Lung (tissue), 12 donors: Measurements from ENCODE around the gene CYRIA. TPM values are rescaled to one million over a fixed set of nuclear protein-coding genes. Genes with fewer than 3 reads are reported as not detected.

Source experiments
- ATAC-seq: fragments of 200-7000 bp; cut with Tn5 transposase; one replicate; pipeline ENCODE4 v1.9.1; 2020; ENCODE audit warnings: moderate number of reproducible peaks; ENCODE audit not compliant: insufficient read depth, low FRiP score
- DNase-seq, 3 donors: peaks; one replicate each; pipeline ENCODE4 v3.0.0-alpha.2; 2013 to 2017
- H3K27ac ChIP-seq, 2 donors: one replicate each; pipeline ENCODE4 v1.5.1; 2013; ENCODE audit warnings: mild to moderate bottlenecking in 2 of 2, moderate library complexity in 2 of 2, control low read depth in 1 of 2, inconsistent platforms in 1 of 2, low read depth in 1 of 2, low read length in 1 of 2
- H3K27me3 ChIP-seq, 3 donors: one replicate each; pipeline ENCODE4 v1.5.1; 2013; ENCODE audit warnings: low read length in 2 of 3; ENCODE audit not compliant: control insufficient read depth in 3 of 3, insufficient read depth in 3 of 3
- H3K36me3 ChIP-seq, 4 donors: one replicate each; pipeline ENCODE4 v1.5.1; 2013; ENCODE audit warnings: low read length in 4 of 4, mild to moderate bottlenecking in 1 of 4, moderate library complexity in 1 of 4; ENCODE audit not compliant: control insufficient read depth in 4 of 4, insufficient read depth in 4 of 4
- H3K4me1 ChIP-seq, 5 donors: one replicate each; pipeline ENCODE4 v1.5.1; 2013; ENCODE audit warnings: low read length in 5 of 5, mild to moderate bottlenecking in 2 of 5, moderate library complexity in 1 of 5; ENCODE audit not compliant: control insufficient read depth in 5 of 5, insufficient read depth in 5 of 5
- H3K4me3 ChIP-seq: one replicate; pipeline ENCODE4 v1.5.1; 2013; ENCODE audit warnings: mild to moderate bottlenecking, control low read depth, moderate library complexity
- H3K9ac ChIP-seq, 2 donors: one replicate each; pipeline ENCODE4 v1.5.1; 2013; ENCODE audit warnings: low read length in 2 of 2, control low read depth in 1 of 2; ENCODE audit not compliant: insufficient read depth in 1 of 2
- H3K9me3 ChIP-seq, 4 donors: one replicate each; pipeline ENCODE4 v1.5.1; 2013; ENCODE audit warnings: low read length in 3 of 4, mild to moderate bottlenecking in 1 of 4, moderate library complexity in 1 of 4; ENCODE audit not compliant: control insufficient read depth in 4 of 4, insufficient read depth in 3 of 4
- CTCF ChIP-seq: IDR thresholded peaks from 2 replicates; pipeline ENCODE4 v1.5.1; 2012; ENCODE audit warnings: mild to moderate bottlenecking; ENCODE audit errors: control extremely low read depth, extremely low read depth
- WGBS, 2 donors: extraction: QIAGEN DNeasy Blood & Tissue Kit; methylation state at CpG; one replicate each; pipeline ENCODE4 v1.1.7; 2013; 5-methylcytosine and 5-hydroxymethylcytosine counted together
- polyA plus RNA-seq, 2 donors: library from polyadenylated mRNA; stranded (reverse); fragments of 200-250 nt; gene quantifications; one replicate each; pipeline ENCODE4 v1.2.1, GENCODE V29; 2013
- total RNA-seq, 2 donors: library from RNA; depleted of rRNA in 1 of 2; stranded (reverse); fragments of >200 nt in 1 of 2; gene quantifications; one replicate each; pipeline ENCODE4 v1.2.1, GENCODE V29; 2014 to 2021
- donor health status: control.
- donor health status: control.
- donor health status: Bipolar disorder and iron deficiency.
- donor health status: healthy.
- donor health status: DM: yes; HTN: yes; CAD: no.

Gene CYRIA
- total and polyA plus RNA-seq, 4 donors, result 4.3 to 23.6 (median 16.6) TPM

- H3K9ac ChIP-seq, result no peak overlapping the region
- TF ChIP-seq CTCF, result no peak
- no peak for DNase-seq
- H3K4me1 ChIP-seq, result peaks cover 9 to 44% (median 20%) of the 10 kb centered on the region in 5 donors
- H3K4me3 ChIP-seq, result no peak overlapping the region
- H3K36me3 ChIP-seq, result no peaks in the 10 kb centered on the region
- no peaks in the 10 kb centered on the region for H3K27me3 ChIP-seq
- ATAC-seq, result no peak
- peak overlapping the region in 1 of 2 donors; percentile 41 for H3K27ac ChIP-seq
- H3K9me3 ChIP-seq, result no peaks in the 10 kb centered on the region
- 86 to 92% methylated on average over 4 of the region's 4 CpGs for WGBS, 2 donors
Measured at GRCh38 chr2:16655905-16656642, 9.6 kb downstream of the CYRIA start.

GRCh38 chr2:16655445-16655837 lies 10.2 kb downstream of the CYRIA start:
- H3K9me3 ChIP-seq, result no peaks in the 10 kb centered on the region
- 63 to 78% methylated on average over 6 of the region's 6 CpGs for WGBS, 2 donors
- H3K9ac ChIP-seq, result no peak overlapping the region
- H3K27ac ChIP-seq, result peak overlapping the region in 1 of 2 donors; percentile 35
- no peak overlapping the region for H3K4me3 ChIP-seq
- peaks cover 11 to 49% (median 23%) of the 10 kb centered on the region in 5 donors for H3K4me1 ChIP-seq
- no peak for TF ChIP-seq CTCF
- no peak for DNase-seq
- H3K27me3 ChIP-seq, result no peaks in the 10 kb centered on the region
- no peak for ATAC-seq
- H3K36me3 ChIP-seq, result no peaks in the 10 kb centered on the region

- H3K4me1 ChIP-seq, result peaks cover 11 to 54% (median 24%) of the 10 kb centered on the region in 5 donors
- DNase-seq, result no peak
- peak overlapping the region in 1 of 2 donors; percentile 35 for H3K27ac ChIP-seq
- no peak overlapping the region for H3K4me3 ChIP-seq
- H3K9ac ChIP-seq, result no peak overlapping the region
- H3K36me3 ChIP-seq, result no peaks in the 10 kb centered on the region
- no peaks in the 10 kb centered on the region for H3K27me3 ChIP-seq
- no peak for TF ChIP-seq CTCF
- no peaks in the 10 kb centered on the region for H3K9me3 ChIP-seq
- no peak for ATAC-seq
- 29 to 60% methylated on average over 4 of the region's 4 CpGs for WGBS, 2 donors
Measured at GRCh38 chr2:16654833-16655444, 10.7 kb downstream of the CYRIA start.
